ENCODE measurements around the gene TRABD2B. TPM values are rescaled to one million over a fixed set of nuclear protein-coding genes. Genes with fewer than 3 reads are reported as not detected.
A peak's percentile ranks its signal among the peaks of the same experiment; 100 is the strongest.

Gene TRABD2B
- total RNA-seq, 1 experiment from 2014 or later: 0.96 TPM

- Mint-ChIP-seq H3K9me3 (ENCODE audit: unreplicated experiment) (no peaks in the 10 kb centered on the region), H3K27ac (ENCODE audit: low read depth, unreplicated experiment) (peak overlapping the region; percentile 82), H3K27me3 (ENCODE audit: insufficient read depth, unreplicated experiment) (no peaks in the 10 kb centered on the region), H3K36me3 (ENCODE audit: insufficient read depth, unreplicated experiment) (no peaks in the 10 kb centered on the region), H3K4me1 (ENCODE audit: insufficient read depth, unreplicated experiment) (peaks cover 13% of the 10 kb centered on the region), H3K4me3 (ENCODE audit: unreplicated experiment) (no peak overlapping the region)
- no peak for DNase-seq (ENCODE audit: unreplicated experiment)
- ChIA-PET POLR2A (no interaction called here), CTCF (interaction anchor here (0.6 kb wide), 1 partner anchor 150 kb away, joined by 3 read pairs; no protein-coding TSS in a partner anchor)
- intact Hi-C loops (cut with micrococcal nuclease): no loop called here
- TF ChIP-seq CTCF (IDR thresholded peaks at IDR 0.05; ENCODE audit: unreplicated experiment): no peak
- BruUV-seq (replicated peaks): no TSS peak
These were observed 103.8 kb downstream of the TRABD2B start for GRCh38 chr1:47893412-47893811.

GRCh38 chr1:47890779-47891178, 106.4 kb downstream of the TRABD2B start:
- no peaks in the 10 kb centered on the region for H3K27me3 Mint-ChIP-seq (ENCODE audit: insufficient read depth, unreplicated experiment)
- ChIA-PET POLR2A (no interaction called here), CTCF (interaction anchor here (0.5 to 1.2 kb wide), 2 partner anchors 8 to 164 kb away, joined by 3 read pairs; no protein-coding TSS in a partner anchor)
- intact Hi-C loops (cut with micrococcal nuclease): no loop called here
- H3K36me3 Mint-ChIP-seq (ENCODE audit: insufficient read depth, unreplicated experiment): no peaks in the 10 kb centered on the region
- no peak overlapping the region for H3K4me3 Mint-ChIP-seq (ENCODE audit: unreplicated experiment)
- no peak for DNase-seq (ENCODE audit: unreplicated experiment)
- no TSS peak for BruUV-seq (replicated peaks)
- no peaks in the 10 kb centered on the region for H3K9me3 Mint-ChIP-seq (ENCODE audit: unreplicated experiment)
- no peak overlapping the region for H3K27ac Mint-ChIP-seq (ENCODE audit: low read depth, unreplicated experiment)
- H3K4me1 Mint-ChIP-seq (ENCODE audit: insufficient read depth, unreplicated experiment): peaks cover 13% of the 10 kb centered on the region
- TF ChIP-seq CTCF (IDR thresholded peaks at IDR 0.05; ENCODE audit: unreplicated experiment): no peak

- ChIA-PET POLR2A (no interaction called here), CTCF (no interaction called here)
- BruUV-seq (replicated peaks): no TSS peak
- H3K27me3 Mint-ChIP-seq (ENCODE audit: insufficient read depth, unreplicated experiment): no peaks in the 10 kb centered on the region
- no peaks in the 10 kb centered on the region for H3K4me1 Mint-ChIP-seq (ENCODE audit: insufficient read depth, unreplicated experiment)
- intact Hi-C loops (cut with micrococcal nuclease): no loop called here
- TF ChIP-seq CTCF (IDR thresholded peaks at IDR 0.05; ENCODE audit: unreplicated experiment): no peak
- no peaks in the 10 kb centered on the region for H3K9me3 Mint-ChIP-seq (ENCODE audit: unreplicated experiment)
- no peaks in the 10 kb centered on the region for H3K36me3 Mint-ChIP-seq (ENCODE audit: insufficient read depth, unreplicated experiment)
- no peak overlapping the region for H3K4me3 Mint-ChIP-seq (ENCODE audit: unreplicated experiment)
- DNase-seq (ENCODE audit: unreplicated experiment): no peak
- H3K27ac Mint-ChIP-seq (ENCODE audit: low read depth, unreplicated experiment): no peak overlapping the region
These were observed 108.9 kb downstream of the TRABD2B start for GRCh38 chr1:47888294-47888629.

- no TSS peak for BruUV-seq (replicated peaks)
- Mint-ChIP-seq H3K36me3 (ENCODE audit: insufficient read depth, unreplicated experiment) (no peaks in the 10 kb centered on the region), H3K27me3 (ENCODE audit: insufficient read depth, unreplicated experiment) (no peaks in the 10 kb centered on the region), H3K4me1 (ENCODE audit: insufficient read depth, unreplicated experiment) (no peaks in the 10 kb centered on the region), H3K27ac (ENCODE audit: low read depth, unreplicated experiment) (no peak overlapping the region), H3K4me3 (ENCODE audit: unreplicated experiment) (no peak overlapping the region), H3K9me3 (ENCODE audit: unreplicated experiment) (no peaks in the 10 kb centered on the region)
- POLR2A ChIA-PET: no interaction called here
- intact Hi-C loops (cut with micrococcal nuclease): no loop called here
- no peak for TF ChIP-seq CTCF (IDR thresholded peaks at IDR 0.05; ENCODE audit: unreplicated experiment)
- DNase-seq (ENCODE audit: unreplicated experiment): no peak
- CTCF ChIA-PET: no interaction called here
These were observed 109.5 kb downstream of the TRABD2B start for GRCh38 chr1:47887475-47888293.
